SK-N-SH (cell line): ENCODE measurements around the gene NDUFS8.

Source experiments
- CTCF ChIP-seq: fragments of 200-600 bp; sonication (generic); IDR thresholded peaks from 2 replicates; pipeline ENCODE4 v1.6.1; 2017; ENCODE audit warnings: antibody characterized with exemption, mild to moderate bottlenecking, moderate library complexity
- ELF1 ChIP-seq: IDR thresholded peaks from 2 replicates; pipeline ENCODE4 v1.4.0; 2012
- EZH2phosphoT487 ChIP-seq: fragments of 200-600 bp; sonication (generic); IDR thresholded peaks from 2 replicates; pipeline ENCODE4 v1.6.1; 2017; ENCODE audit warnings: low read depth, mixed run types, mild to moderate bottlenecking, antibody characterized with exemption, moderate library complexity, borderline replicate concordance
- GATA2 ChIP-seq: sonication (generic); formaldehyde crosslinking; IDR thresholded peaks from 2 replicates; pipeline ENCODE4 v1.5.0; 2020; ENCODE audit warnings: mild to moderate bottlenecking, missing genetic modification reagents
- JUND ChIP-seq: IDR thresholded peaks from 2 replicates; pipeline ENCODE4 v1.4.0; 2012
- NFIC ChIP-seq: IDR thresholded peaks from 2 replicates; pipeline ENCODE4 v1.4.0; 2012; ENCODE audit warnings: borderline replicate concordance
- POLR2AphosphoS5 ChIP-seq: IDR thresholded peaks from 2 replicates; pipeline ENCODE4 v1.6.1; 2012; ENCODE audit warnings: low read depth, low read length
- RAD21 ChIP-seq: IDR thresholded peaks from 2 replicates; pipeline ENCODE4 v1.6.1; 2012; ENCODE audit warnings: mild to moderate bottlenecking, low read length
- SIN3A ChIP-seq: IDR thresholded peaks from 2 replicates; pipeline ENCODE4 v1.6.1; 2012; ENCODE audit warnings: low read depth, mild to moderate bottlenecking, low read length, moderate library complexity, borderline replicate concordance
- TAF1 ChIP-seq: IDR thresholded peaks from 2 replicates; pipeline ENCODE4 v1.6.1; 2012; ENCODE audit warnings: low read depth, mild to moderate bottlenecking, low read length, moderate library complexity, borderline replicate concordance
- USF1 ChIP-seq: IDR thresholded peaks from 2 replicates; pipeline ENCODE4 v1.4.0; 2012; ENCODE audit warnings: low read depth, borderline replicate concordance
- YY1 ChIP-seq: IDR thresholded peaks from 2 replicates; pipeline ENCODE4 v1.4.0; 2012; ENCODE audit warnings: low read depth, mild to moderate bottlenecking
- TF ChIP-seq, protein P1 (sequence below): fragments of 150-350 bp; IDR thresholded peaks from 2 replicates; pipeline ENCODE4 v1.6.1; 2017; ENCODE audit warnings: antibody characterized with exemption, low read length, low read depth, borderline replicate concordance

- TF ChIP-seq POLR2AphosphoS5 = no peak
- TF ChIP-seq CTCF = no peak
- no peak for TF ChIP-seq TAF1
- no peak for TF ChIP-seq SIN3A
- no peak for TF ChIP-seq YY1
- no peak for TF ChIP-seq USF1
- no peak for TF ChIP-seq JUND
- TF ChIP-seq, protein P1, sequence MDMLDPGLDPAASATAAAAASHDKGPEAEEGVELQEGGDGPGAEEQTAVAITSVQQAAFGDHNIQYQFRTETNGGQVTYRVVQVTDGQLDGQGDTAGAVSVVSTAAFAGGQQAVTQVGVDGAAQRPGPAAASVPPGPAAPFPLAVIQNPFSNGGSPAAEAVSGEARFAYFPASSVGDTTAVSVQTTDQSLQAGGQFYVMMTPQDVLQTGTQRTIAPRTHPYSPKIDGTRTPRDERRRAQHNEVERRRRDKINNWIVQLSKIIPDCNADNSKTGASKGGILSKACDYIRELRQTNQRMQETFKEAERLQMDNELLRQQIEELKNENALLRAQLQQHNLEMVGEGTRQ = no peak
- no peak for TF ChIP-seq NFIC
- TF ChIP-seq RAD21 = no peak
- TF ChIP-seq GATA2 (CRISPR knock-in tag) = no peak
- TF ChIP-seq EZH2phosphoT487 = no peak
- TF ChIP-seq ELF1 = no peak
Measured at GRCh38 chr11:68035266-68035876, 4.9 kb downstream of the NDUFS8 start.
